GM23338 (cell line): ENCODE results near the gene CFH. TPM values are rescaled to one million over a fixed set of nuclear protein-coding genes. Genes with fewer than 3 reads are reported as not detected.

Source experiments
- ATAC-seq: fragments of 200-7000 bp; cut with Tn5 transposase; 3 replicates; pipeline ENCODE4 v1.9.1; 2020
- DNase-seq: peaks from one replicate; pipeline ENCODE4 v3.0.0-alpha.2; 2015; ENCODE audit warnings: low spot score
- H2AFZ ChIP-seq: fragments of 200-600 bp; sonication (generic); 2 replicates; pipeline ENCODE4 v1.8.0; 2016; ENCODE audit warnings: antibody characterized with exemption, mild to moderate bottlenecking, moderate library complexity
- H3F3A ChIP-seq: fragments of 200-600 bp; sonication (generic); replicated peaks from 2 replicates; pipeline ENCODE4 v1.8.0; 2017; ENCODE audit warnings: antibody characterized with exemption, mixed run types, low read depth
- H3K27ac ChIP-seq: fragments of 200-600 bp; sonication (generic); 2 replicates; pipeline ENCODE4 v1.6.1; 2016; ENCODE audit warnings: low read depth
- H3K27me3 ChIP-seq: fragments of 200-600 bp; sonication (generic); 2 replicates; pipeline ENCODE4 v1.8.0; 2016; ENCODE audit warnings: mild to moderate bottlenecking, mixed run types, moderate library complexity; ENCODE audit not compliant: insufficient read depth
- H3K36me3 ChIP-seq: fragments of 200-600 bp; sonication (generic); 2 replicates; pipeline ENCODE4 v1.8.0; 2016; ENCODE audit warnings: mild to moderate bottlenecking; ENCODE audit not compliant: insufficient read depth
- H3K4me1 ChIP-seq: fragments of 200-600 bp; sonication (generic); 2 replicates; pipeline ENCODE4 v1.8.0; 2016; ENCODE audit warnings: mild to moderate bottlenecking, moderate library complexity; ENCODE audit not compliant: insufficient read depth
- H3K4me2 ChIP-seq: fragments of 200-600 bp; sonication (generic); 2 replicates; pipeline ENCODE4 v1.7.1; 2017; ENCODE audit warnings: mixed run types
- H3K4me3 ChIP-seq: fragments of 200-600 bp; sonication (generic); 2 replicates; pipeline ENCODE4 v1.6.1; 2016; ENCODE audit warnings: mixed run types
- H3K79me2 ChIP-seq: fragments of 200-600 bp; sonication (generic); replicated peaks from 2 replicates; pipeline ENCODE4 v1.8.0; 2017; ENCODE audit warnings: mild to moderate bottlenecking; ENCODE audit not compliant: insufficient read depth
- H3K9me2 ChIP-seq: fragments of 200-600 bp; sonication (generic); 2 replicates; pipeline ENCODE4 v1.8.0; 2017; ENCODE audit not compliant: insufficient read depth
- H4K20me1 ChIP-seq: fragments of 200-600 bp; sonication (generic); replicated peaks from 2 replicates; pipeline ENCODE4 v1.8.0; 2017; ENCODE audit warnings: mild to moderate bottlenecking; ENCODE audit not compliant: insufficient read depth
- H3K27ac Mint-ChIP-seq: 2 replicates; pipeline ENCODE4 v1.8.0; 2020; ENCODE audit warnings: inconsistent platforms, mild to moderate bottlenecking, moderate library complexity, mixed read lengths
- H3K27me3 Mint-ChIP-seq: 3 replicates; pipeline ENCODE4 v1.8.0; 2022; ENCODE audit warnings: low read depth, mild to moderate bottlenecking, moderate library complexity, mixed read lengths, inconsistent platforms; ENCODE audit not compliant: insufficient read depth, poor library complexity
- H3K36me3 Mint-ChIP-seq: 3 replicates; pipeline ENCODE4 v1.8.0; 2021; ENCODE audit warnings: low read depth, mild to moderate bottlenecking, inconsistent platforms, moderate library complexity, mixed read lengths
- H3K4me1 Mint-ChIP-seq: 3 replicates; pipeline ENCODE4 v1.8.0; 2020; ENCODE audit warnings: mild to moderate bottlenecking, inconsistent platforms, mixed read lengths
- H3K4me3 Mint-ChIP-seq: 3 replicates; pipeline ENCODE4 v1.8.0; 2021; ENCODE audit warnings: moderate library complexity, mild to moderate bottlenecking, inconsistent platforms, mixed read lengths
- H3K9me3 Mint-ChIP-seq: 3 replicates; pipeline ENCODE4 v1.8.0; 2020; ENCODE audit warnings: moderate library complexity, mild to moderate bottlenecking, inconsistent platforms, mixed read lengths
- CREB1 ChIP-seq: fragments of 250-450 bp; sonication (Bioruptor Pico); IDR thresholded peaks from 2 replicates; pipeline ENCODE4 v1.5.0; 2020; ENCODE audit warnings: low read depth, mild to moderate bottlenecking, moderate library complexity
- REST ChIP-seq: IDR thresholded peaks from one replicate; pipeline ENCODE4 v1.6.1; 2018; ENCODE audit warnings: antibody characterized with exemption; ENCODE audit not compliant: unreplicated experiment
- ZNF114 ChIP-seq: fragments of 250-450 bp; sonication (Bioruptor Pico); IDR thresholded peaks from 2 replicates; pipeline ENCODE4 v1.5.0; 2020; ENCODE audit warnings: mild to moderate bottlenecking, moderate library complexity
- ZNF462 ChIP-seq: fragments of 250-450 bp; sonication (Bioruptor Pico); IDR thresholded peaks from 2 replicates; pipeline ENCODE4 v1.5.0; 2020; ENCODE audit warnings: mild to moderate bottlenecking, moderate library complexity
- polyA plus RNA-seq: library from polyadenylated mRNA; unstranded; fragments of >200 nt; fragmentation: Nextera tagmentation; extraction: Ambion mirVana; gene quantifications from 2 replicates; pipeline ENCODE4 v1.2.1, GENCODE V29; 2016
- total RNA-seq: library from RNA; depleted of rRNA; stranded (reverse); fragments of >200 nt; shearing (Covaris generic); gene quantifications from 2 replicates; pipeline ENCODE4 v1.2.3, GENCODE V29; 2014

CFH gene
- total and polyA plus RNA-seq, 2 experiments from 2014 or later: not detected

GRCh38 chr1:196684476-196684875 lies 32.6 kb downstream of the CFH start (continued):
- TF ChIP-seq ZNF462 (CRISPR knock-in tag) (no peak), CREB1 (no peak)

- no peak overlapping the region for H3K4me3 Mint-ChIP-seq
- no peaks in the 10 kb centered on the region for H3K9me2 ChIP-seq
- no peaks in the 10 kb centered on the region for H3K27me3 ChIP-seq
- no peaks in the 10 kb centered on the region for H3K36me3 Mint-ChIP-seq
- no peak overlapping the region for H3K4me2 ChIP-seq
- H3K4me1 ChIP-seq: no peaks in the 10 kb centered on the region
- no peak for DNase-seq
- H2AFZ ChIP-seq: no peak overlapping the region
- no peaks in the 10 kb centered on the region for H3K79me2 ChIP-seq
- H3K36me3 ChIP-seq: no peaks in the 10 kb centered on the region
- H3K4me3 ChIP-seq: no peak overlapping the region
- H3K4me1 Mint-ChIP-seq: no peaks in the 10 kb centered on the region
- no peak overlapping the region for H3K27ac Mint-ChIP-seq
- H3F3A ChIP-seq: no peaks in the 10 kb centered on the region
- no peaks in the 10 kb centered on the region for H3K9me3 Mint-ChIP-seq
- H3K27ac ChIP-seq: no peak overlapping the region
- H3K27me3 Mint-ChIP-seq: no peaks in the 10 kb centered on the region
- no peak for ATAC-seq
- no peaks in the 10 kb centered on the region for H4K20me1 ChIP-seq
- TF ChIP-seq ZNF462 (CRISPR knock-in tag) (no peak), CREB1 (no peak), ZNF114 (CRISPR knock-in tag) (no peak), REST (no peak)
Observed at GRCh38 chr1:196685506-196685905, 33.7 kb downstream of the CFH start.
